Measurements from ENCODE around the gene AZIN2. TPM values are rescaled to one million over a fixed set of nuclear protein-coding genes. Genes with fewer than 3 reads are reported as not detected.

The AZIN2 gene
- total and polyA plus RNA-seq, 2 donors (not counting 3 experiments of a cell fraction or from before 2014, with no cell fraction given) = 0.91 to 1.4 TPM

DNA sequence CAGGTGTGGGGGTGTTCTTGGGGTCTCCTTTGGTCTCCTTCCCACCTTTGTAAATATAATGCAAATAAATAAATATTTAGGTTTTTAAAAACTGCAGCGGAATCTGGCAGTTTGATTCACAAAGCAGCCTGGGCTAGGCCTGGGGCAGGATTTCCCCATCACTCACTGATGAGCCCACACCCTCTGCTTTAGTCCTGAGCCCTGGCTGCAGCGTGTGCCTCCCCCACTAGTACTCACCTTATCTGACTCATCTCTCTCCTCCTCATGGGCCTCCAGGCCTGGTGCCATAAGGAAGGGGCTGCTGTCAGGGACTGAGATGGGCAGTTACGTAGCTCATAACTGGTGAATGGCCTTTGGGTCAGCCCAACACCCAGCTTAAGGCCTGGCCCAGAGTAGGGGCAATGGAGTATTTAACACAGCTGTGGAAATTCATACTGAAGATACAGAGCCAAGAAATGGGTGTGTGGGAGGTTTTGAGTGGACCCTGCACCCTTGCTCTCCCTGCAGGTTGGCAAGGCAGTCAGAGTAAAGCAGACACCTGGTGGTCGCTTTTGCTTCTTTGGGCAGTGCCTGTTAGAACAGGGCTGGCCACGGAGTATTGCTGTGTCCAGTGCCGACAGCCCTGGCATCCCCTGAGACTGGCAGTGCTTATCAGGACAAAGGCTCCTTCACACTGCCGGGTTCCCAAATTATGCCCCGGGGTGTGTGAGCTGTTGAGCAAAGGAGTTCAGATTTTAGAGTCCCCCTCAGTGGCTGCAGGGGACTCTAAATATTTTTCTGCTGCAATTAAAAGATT, 39.7 kb downstream of the AZIN2 start:
- FAIRE-seq (no peak), DNase-seq (ENCODE audit: low read depth, low spot score) (no peak)
- no TSS peak for BruUV-seq (replicated peaks)
- no peak overlapping the region for H2AFZ ChIP-seq (ENCODE audit: low read depth, low read length)
- no peaks in the 10 kb centered on the region for H3K4me1 ChIP-seq (ENCODE audit: control insufficient read depth, extremely low read depth, insufficient read depth, low read length)
- H3K4me3 ChIP-seq (replicated peaks in 1 of 3; ENCODE audit: insufficient read depth in 1 of 3, low read depth in 1 of 3, low read length in 3 of 3) = no peak overlapping the region
- no peaks in the 10 kb centered on the region for H3K79me2 ChIP-seq (ENCODE audit: control insufficient read depth, insufficient read depth, low read length)
- H3K9me3 ChIP-seq (replicated peaks; ENCODE audit: control insufficient read depth, insufficient read depth, low read length) = no peaks in the 10 kb centered on the region
- dilution Hi-C loops (cut with MboI; ENCODE audit: extremely low pct_ligation_motif_present, low sequenced_read_pairs) = no loop called here
- ChIA-PET POLR2A (no interaction called here), CTCF (no interaction called here)
- H3K9me1 ChIP-seq (replicated peaks; ENCODE audit: control insufficient read depth, extremely low read depth, insufficient read depth, low read length) = no peaks in the 10 kb centered on the region
- intact Hi-C loops (cut with micrococcal nuclease) = no loop called here
- no peak for TF ChIP-seq GATA2 (IDR thresholded peaks at IDR 0.05; ENCODE audit: insufficient read depth, insufficient read length, low read depth, low read length)
- no peak for TF ChIP-seq CTCF (IDR thresholded peaks at IDR 0.05; ENCODE audit: extremely low read depth in 1 of 2, insufficient read depth in 1 of 2, low read depth in 1 of 2, low read length in 2 of 2)
- no peak for TF ChIP-seq JUN (IDR thresholded peaks at IDR 0.05; ENCODE audit: borderline replicate concordance, insufficient read depth, insufficient read length, low read depth)
- TF ChIP-seq POLR2A (IDR thresholded peaks at IDR 0.05; ENCODE audit: low read depth, low read length) = no peak
- TF ChIP-seq, protein P1, sequence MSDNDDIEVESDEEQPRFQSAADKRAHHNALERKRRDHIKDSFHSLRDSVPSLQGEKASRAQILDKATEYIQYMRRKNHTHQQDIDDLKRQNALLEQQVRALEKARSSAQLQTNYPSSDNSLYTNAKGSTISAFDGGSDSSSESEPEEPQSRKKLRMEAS (IDR thresholded peaks at IDR 0.05; ENCODE audit: insufficient read depth, insufficient read length) = no peak
- no peak for TF ChIP-seq EZH2 (IDR thresholded peaks at IDR 0.05; ENCODE audit: borderline replicate concordance, low read depth, low read length, severe bottlenecking)
- no peak overlapping the region for H3K9ac ChIP-seq (replicated peaks; ENCODE audit: extremely low read depth, insufficient read depth, low read length)
- H3K27me3 ChIP-seq (ENCODE audit: control insufficient read depth in 2 of 2, insufficient read depth in 2 of 2, low read length in 2 of 2) = peaks cover 2% of the 10 kb centered on the region in 2 experiments
- H3K4me2 ChIP-seq (ENCODE audit: insufficient read depth, low read length) = no peak overlapping the region
- no peaks in the 10 kb centered on the region for H4K20me1 ChIP-seq (replicated peaks; ENCODE audit: control insufficient read depth, extremely low read depth, insufficient read depth, low read length)
- no peaks in the 10 kb centered on the region for H3K36me3 ChIP-seq (ENCODE audit: control insufficient read depth in 2 of 2, extremely low read depth in 1 of 2, insufficient read depth in 2 of 2, low read length in 2 of 2)
- no peak overlapping the region for H3K27ac ChIP-seq (ENCODE audit: insufficient read depth, low read depth, low read length)
